ENCODE data around the gene KLLN.
"Not testable (repeated sequence)": the region's sequence is repeated elsewhere in the genome, so short reads cannot be mapped to it uniquely, and the experiment has no call there.

KLLN gene

GRCh38 chr10:87842776-87843497, 20.4 kb downstream of the KLLN start:
- DNase-seq (ENCODE audit: low spot score in 2 of 2) (no peak), ATAC-seq (ENCODE audit: low read depth) (no peak)
- Mint-ChIP-seq H3K27me3 (no peaks in the 10 kb centered on the region), H3K36me3 (no peaks in the 10 kb centered on the region), H3K4me3 (no peak overlapping the region), H3K4me1 (no peaks in the 10 kb centered on the region), H3K27ac (no peak overlapping the region), H3K9me3 (no peaks in the 10 kb centered on the region)

DNA sequence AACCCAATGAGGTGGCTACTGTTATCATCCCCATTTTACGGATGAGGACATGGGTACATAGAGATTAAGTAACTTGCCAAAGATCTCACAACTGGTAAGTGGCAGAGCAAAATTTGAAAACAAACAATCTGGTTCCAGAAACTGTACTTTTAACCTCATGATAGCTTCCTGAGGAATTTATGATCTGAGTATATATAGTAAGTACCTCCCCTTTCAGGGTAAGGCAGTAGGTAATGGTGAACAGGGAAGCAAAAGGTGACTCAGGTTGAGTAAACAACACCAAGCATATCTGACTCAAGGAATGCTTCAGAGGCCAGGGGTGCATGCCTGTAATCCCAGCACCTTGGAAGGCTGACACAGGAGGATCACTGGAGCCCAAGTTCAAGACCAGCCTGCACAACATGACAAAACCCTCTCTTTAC, 21.1 kb downstream of the KLLN start:
- no peak overlapping the region for H3K4me3 Mint-ChIP-seq
- ATAC-seq (ENCODE audit: low read depth) = no peak
- peaks cover 4% of the 10 kb centered on the region for H3K4me1 Mint-ChIP-seq
- no peaks in the 10 kb centered on the region for H3K9me3 Mint-ChIP-seq
- DNase-seq (ENCODE audit: low spot score in 2 of 2) = no peak
- no peaks in the 10 kb centered on the region for H3K36me3 Mint-ChIP-seq
- no peaks in the 10 kb centered on the region for H3K27me3 Mint-ChIP-seq
- H3K27ac Mint-ChIP-seq = no peak overlapping the region

GRCh38 chr10:87841186-87841585, 22.1 kb downstream of the KLLN start:
- ATAC-seq (ENCODE audit: low read depth) = no peak
- no peak overlapping the region for H3K27ac Mint-ChIP-seq
- no peak overlapping the region for H3K4me3 Mint-ChIP-seq
- H3K27me3 Mint-ChIP-seq = no peaks in the 10 kb centered on the region
- H3K4me1 Mint-ChIP-seq = peaks cover 5% of the 10 kb centered on the region
- no peaks in the 10 kb centered on the region for H3K9me3 Mint-ChIP-seq
- no peaks in the 10 kb centered on the region for H3K36me3 Mint-ChIP-seq
- no peak for DNase-seq (ENCODE audit: low spot score in 2 of 2)

DNA sequence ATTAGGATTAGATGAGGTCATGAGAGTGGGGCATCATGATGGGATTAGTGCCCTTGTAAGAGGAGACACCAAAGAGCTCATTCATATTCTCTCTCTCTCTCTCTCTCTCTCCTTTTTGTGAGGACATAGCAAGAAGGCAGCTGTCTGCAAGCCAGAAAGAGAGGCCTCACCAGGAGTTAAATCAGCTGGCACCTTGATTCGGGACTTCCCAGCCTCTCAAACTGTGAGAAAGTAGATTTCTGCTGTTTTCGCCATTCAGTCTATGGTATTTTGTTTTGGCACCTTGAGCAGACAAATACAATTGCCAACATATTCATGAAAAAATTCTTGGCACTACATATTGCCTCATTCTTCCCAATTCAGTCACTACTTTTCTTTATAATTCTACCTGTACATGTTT, 24.7 kb downstream of the KLLN start:
- Mint-ChIP-seq H3K27ac (no peak overlapping the region), H3K4me1 (peaks cover 5% of the 10 kb centered on the region), H3K36me3 (no peaks in the 10 kb centered on the region), H3K4me3 (no peak overlapping the region), H3K9me3 (no peaks in the 10 kb centered on the region), H3K27me3 (no peaks in the 10 kb centered on the region)
- DNase-seq (ENCODE audit: low spot score in 2 of 2) (no peak), ATAC-seq (ENCODE audit: low read depth) (no peak)

GRCh38 chr10:87837445-87837844, 25.9 kb downstream of the KLLN start:
- H3K36me3 Mint-ChIP-seq = no peaks in the 10 kb centered on the region

DNA sequence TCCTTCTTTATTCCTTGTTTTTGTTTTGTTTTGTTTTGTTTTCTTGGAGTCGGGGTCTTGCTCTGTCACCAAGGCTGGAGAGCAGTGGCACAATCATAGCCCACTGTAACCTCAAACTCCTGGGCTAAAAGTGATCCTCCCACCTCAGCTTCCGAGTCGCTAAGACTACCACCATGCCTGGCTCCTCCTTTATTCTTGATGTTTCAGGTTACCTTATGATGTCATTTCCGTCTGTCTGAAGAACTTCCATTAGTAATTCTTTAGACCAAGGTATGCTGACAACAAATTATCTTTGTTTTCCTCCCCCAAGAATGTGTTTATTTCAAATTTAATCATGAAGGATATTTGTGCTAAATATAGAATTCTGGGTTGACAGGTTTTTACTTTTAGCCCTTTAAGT, 27.2 kb downstream of the KLLN start:
- H3K36me3 Mint-ChIP-seq = no peaks in the 10 kb centered on the region
- no peaks in the 10 kb centered on the region for H3K9me3 Mint-ChIP-seq
- H3K27ac Mint-ChIP-seq = no peak overlapping the region
- ATAC-seq (ENCODE audit: low read depth) = no peak
- no peak overlapping the region for H3K4me3 Mint-ChIP-seq
- H3K4me1 Mint-ChIP-seq = peaks cover 5% of the 10 kb centered on the region
- H3K27me3 Mint-ChIP-seq = no peaks in the 10 kb centered on the region
- no peak for DNase-seq (ENCODE audit: low spot score in 2 of 2)

More at GRCh38 chr10:87837445-87837844, 25.9 kb downstream of the KLLN start:
- H3K4me1 Mint-ChIP-seq = peaks cover 5% of the 10 kb centered on the region
- DNase-seq (ENCODE audit: low spot score in 2 of 2) (no peak), ATAC-seq (ENCODE audit: low read depth) (peak; percentile 78)
- H3K27me3 Mint-ChIP-seq = no peaks in the 10 kb centered on the region
- no peak overlapping the region for H3K4me3 Mint-ChIP-seq
- no peaks in the 10 kb centered on the region for H3K9me3 Mint-ChIP-seq
- H3K27ac Mint-ChIP-seq = no peak overlapping the region

DNA sequence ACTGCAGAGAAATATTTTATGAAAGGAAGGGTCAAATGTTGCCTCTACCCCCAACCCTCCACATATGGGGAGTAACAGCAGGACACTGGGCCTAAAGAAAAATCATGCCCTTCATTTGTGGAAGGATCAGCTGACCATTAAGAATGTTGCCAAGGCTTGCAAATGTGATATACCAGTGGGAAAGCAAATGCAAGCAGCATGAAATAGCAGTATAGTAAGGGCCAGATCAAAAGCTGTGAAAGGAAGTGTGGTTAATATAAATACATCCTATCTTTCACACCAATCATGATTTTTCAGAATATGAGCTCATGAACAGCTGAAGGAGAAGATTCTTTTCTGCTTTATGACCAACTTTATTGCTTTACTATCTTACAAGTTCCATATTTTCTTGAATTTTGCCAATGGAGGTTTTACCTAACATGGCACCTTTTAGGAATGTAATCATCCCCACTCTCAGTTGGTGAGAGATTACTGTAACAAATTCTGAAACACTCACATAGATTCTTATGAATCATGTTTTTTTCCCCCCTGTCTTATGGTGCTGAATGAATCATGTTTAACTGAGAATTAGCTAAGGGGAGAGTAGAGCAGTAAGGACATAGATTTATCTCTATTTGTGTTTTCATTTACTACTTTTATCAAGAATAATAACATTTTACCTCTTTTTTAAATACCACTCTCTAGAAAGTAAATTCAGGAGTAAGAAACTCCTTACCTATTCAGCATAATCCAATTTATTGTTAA, 33.2 kb downstream of the KLLN start:
- H3K36me3 Mint-ChIP-seq = no peaks in the 10 kb centered on the region
- DNase-seq (ENCODE audit: low spot score in 2 of 2) (no peak), ATAC-seq (ENCODE audit: low read depth) (no peak)
- no peak overlapping the region for H3K4me3 Mint-ChIP-seq
- H3K4me1 Mint-ChIP-seq = no peaks in the 10 kb centered on the region
- H3K27me3 Mint-ChIP-seq = no peaks in the 10 kb centered on the region
- no peak overlapping the region for H3K27ac Mint-ChIP-seq
- H3K9me3 Mint-ChIP-seq = no peaks in the 10 kb centered on the region

GRCh38 chr10:87829051-87829450, 34.3 kb downstream of the KLLN start:
- not testable (repeated sequence) for H3K9me3 Mint-ChIP-seq; ATAC-seq (ENCODE audit: low read depth); H3K27me3 Mint-ChIP-seq; H3K4me3 Mint-ChIP-seq; DNase-seq (ENCODE audit: low spot score in 2 of 2); H3K4me1 Mint-ChIP-seq; H3K27ac Mint-ChIP-seq; H3K36me3 Mint-ChIP-seq

- H3K4me1 Mint-ChIP-seq = no peaks in the 10 kb centered on the region
- ATAC-seq (ENCODE audit: low read depth) = no peak
- no peak overlapping the region for H3K27ac Mint-ChIP-seq
- H3K27me3 Mint-ChIP-seq = no peaks in the 10 kb centered on the region
- no peak overlapping the region for H3K4me3 Mint-ChIP-seq
- no peaks in the 10 kb centered on the region for H3K36me3 Mint-ChIP-seq
- H3K9me3 Mint-ChIP-seq = no peaks in the 10 kb centered on the region
- no peak for DNase-seq (ENCODE audit: low spot score in 2 of 2)
Observed at GRCh38 chr10:87827681-87828080, 35.7 kb downstream of the KLLN start.

DNA sequence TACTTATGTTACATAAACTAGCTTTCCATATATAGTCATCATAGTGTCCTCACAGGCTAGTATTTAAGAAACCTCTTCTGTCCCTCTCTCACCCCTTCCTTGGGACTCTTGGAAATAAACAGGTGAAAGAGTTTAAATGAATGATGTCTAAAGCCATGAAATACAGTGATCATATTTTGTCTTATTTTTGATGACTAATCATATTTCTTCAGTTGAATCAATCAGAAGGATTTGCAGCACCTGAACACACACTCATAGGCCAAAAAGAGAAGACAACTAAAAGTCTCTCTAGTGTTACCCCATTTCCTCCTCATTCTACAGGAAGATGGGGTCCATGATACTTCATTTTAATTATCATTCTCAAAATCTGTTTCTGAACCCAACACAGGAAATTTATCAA, 36.7 kb downstream of the KLLN start:
- Mint-ChIP-seq H3K9me3 (no peaks in the 10 kb centered on the region), H3K4me1 (no peaks in the 10 kb centered on the region), H3K36me3 (no peaks in the 10 kb centered on the region), H3K27ac (no peak overlapping the region), H3K27me3 (no peaks in the 10 kb centered on the region), H3K4me3 (no peak overlapping the region)
- ATAC-seq (ENCODE audit: low read depth) (no peak), DNase-seq (ENCODE audit: low spot score in 2 of 2) (no peak)

DNA sequence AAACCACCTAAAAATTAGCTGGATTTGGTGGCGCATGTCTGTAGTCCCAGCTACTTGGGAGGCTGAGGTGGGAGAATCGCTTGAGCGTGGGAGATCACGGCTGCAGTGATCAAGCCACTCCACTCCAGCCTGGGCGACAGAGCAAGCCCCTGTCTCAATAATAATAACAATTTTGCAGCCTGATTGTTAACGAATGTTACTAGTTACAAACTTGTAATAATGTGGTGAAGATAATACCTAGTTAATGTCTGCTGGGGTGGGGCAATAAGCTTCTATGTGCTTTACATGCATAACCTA, 44.1 kb downstream of the KLLN start:
- peaks cover 23% of the 10 kb centered on the region for H3K4me1 Mint-ChIP-seq
- H3K4me3 Mint-ChIP-seq = no peak overlapping the region
- DNase-seq (ENCODE audit: low spot score in 2 of 2) (no peak), ATAC-seq (ENCODE audit: low read depth) (no peak)
- H3K36me3 Mint-ChIP-seq = peaks cover 4% of the 10 kb centered on the region
- H3K9me3 Mint-ChIP-seq = no peaks in the 10 kb centered on the region
- peak overlapping the region; percentile 98 for H3K27ac Mint-ChIP-seq
- no peaks in the 10 kb centered on the region for H3K27me3 Mint-ChIP-seq

DNA sequence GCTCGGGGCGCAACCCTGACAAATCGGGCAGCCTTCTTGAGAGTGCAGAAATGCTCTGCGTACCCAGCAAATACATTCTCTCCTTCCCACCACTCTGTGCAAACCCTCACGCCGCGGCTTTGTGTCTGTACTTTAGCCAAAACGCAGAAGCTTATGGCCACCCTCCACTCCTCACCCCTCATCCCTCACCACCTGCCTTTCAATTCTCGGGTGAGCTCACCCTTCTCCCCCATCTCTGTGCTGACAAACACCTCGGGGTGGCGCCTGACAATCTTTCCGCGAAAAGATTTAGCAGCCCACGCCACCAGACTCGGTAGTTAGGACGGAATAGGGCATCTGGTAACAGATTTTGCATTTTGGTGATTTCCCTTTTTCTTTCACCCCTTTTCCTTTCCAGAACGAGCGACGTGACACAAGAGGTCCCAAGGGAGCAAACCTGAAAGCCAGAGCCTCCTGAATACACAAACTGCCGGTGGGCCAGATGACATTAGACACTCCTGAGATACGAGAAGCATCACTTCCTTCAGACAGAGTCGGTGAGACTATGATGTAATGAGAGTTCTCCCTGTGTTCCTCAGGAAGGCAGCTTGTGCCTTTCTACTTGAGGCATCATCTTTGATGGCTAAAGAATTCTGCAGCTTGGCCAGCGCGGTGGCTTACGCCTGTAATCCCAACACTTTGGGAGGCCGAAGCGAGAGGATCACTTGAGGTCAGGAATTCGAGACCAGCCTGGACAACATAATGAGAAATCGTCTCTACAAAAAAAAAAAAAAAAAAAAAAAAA, 44.6 kb downstream of the KLLN start:
- H3K9me3 Mint-ChIP-seq = no peaks in the 10 kb centered on the region
- peaks cover 4% of the 10 kb centered on the region for H3K36me3 Mint-ChIP-seq
- peaks cover 23% of the 10 kb centered on the region for H3K4me1 Mint-ChIP-seq
- H3K27me3 Mint-ChIP-seq = no peaks in the 10 kb centered on the region
- ATAC-seq (ENCODE audit: low read depth) (peak; percentile 62), DNase-seq (ENCODE audit: low spot score in 2 of 2) (peak in 1 of 2 donors; percentile 61)
- H3K27ac Mint-ChIP-seq = peak overlapping the region; percentile 98
- peak overlapping the region; percentile 96 for H3K4me3 Mint-ChIP-seq

DNA sequence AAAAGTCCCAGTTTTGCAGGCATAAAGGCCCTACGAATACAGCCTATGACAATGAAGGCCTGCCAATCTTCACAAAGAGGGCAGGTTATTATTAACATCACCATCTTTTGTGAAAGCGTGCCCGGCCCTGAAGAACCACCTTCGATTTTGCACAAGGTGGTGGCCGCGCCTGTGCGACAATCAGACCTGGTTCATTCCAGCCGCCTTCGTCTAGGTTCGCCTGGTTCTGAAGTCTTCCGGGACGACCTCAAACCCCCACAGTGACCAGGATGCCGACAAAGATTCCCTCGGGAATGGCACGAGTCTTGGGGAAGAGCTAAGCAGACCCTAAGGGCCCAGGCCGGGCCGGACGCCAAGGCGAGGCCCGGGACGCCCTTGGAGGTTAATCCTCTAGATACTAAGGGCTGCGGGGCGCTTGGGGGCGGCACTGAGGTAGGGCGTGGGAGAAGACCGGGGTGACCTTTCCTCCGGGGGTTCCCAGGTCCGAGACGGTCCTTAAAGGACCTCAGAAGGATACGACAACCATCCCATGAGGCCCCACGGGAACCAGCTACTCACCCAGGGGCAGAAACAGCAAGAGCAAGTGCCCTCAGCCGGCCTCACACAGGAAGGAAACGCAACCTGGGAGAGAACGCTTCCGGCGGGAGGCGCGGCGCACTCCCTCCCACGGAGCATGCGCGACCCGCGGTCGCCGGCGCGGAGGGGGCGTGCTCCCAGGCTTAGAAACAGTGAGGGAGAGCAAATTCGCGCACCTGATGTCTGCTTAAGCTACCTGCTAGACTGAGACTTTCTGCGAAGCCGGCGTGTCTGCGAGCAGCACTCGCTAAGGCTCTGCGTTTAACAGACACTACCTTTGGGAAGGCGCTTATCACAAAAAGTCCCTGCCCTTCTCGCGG, 45.5 kb downstream of the KLLN start, which contains the start of gene ATAD1:
Gene ATAD1 (minus strand): TSS at position 618 of the 896 bp plus-strand sequence. CDS start 3,627 bp downstream, outside the sequence.
- ATAC-seq (ENCODE audit: low read depth) = peak; percentile 73

More for the DNA sequence above, 45.5 kb downstream of the KLLN start, which contains the start of gene ATAD1:
- Mint-ChIP-seq H3K4me1 (peaks cover 23% of the 10 kb centered on the region), H3K27me3 (no peaks in the 10 kb centered on the region), H3K27ac (peak within 1 kb of the TSS; percentile 98), H3K9me3 (no peaks in the 10 kb centered on the region), H3K4me3 (peak within 1 kb of the TSS; percentile 96), H3K36me3 (peaks cover 4% of the 10 kb centered on the region)
- DNase-seq (ENCODE audit: low spot score in 2 of 2) = peak; percentile 75 to 78
